ENCODE measurements around the gene ACOXL.

ACOXL gene

GRCh38 chr2:110983133-110983532, 250.8 kb downstream of the ACOXL start:
- DNase-seq = peak; percentile 3

GRCh38 chr2:110984694-110985490, 252.5 kb downstream of the ACOXL start:
- no peak for DNase-seq

- no peak for DNase-seq
Observed at GRCh38 chr2:110990440-110990839, 258.1 kb downstream of the ACOXL start.

GRCh38 chr2:110991911-110992310, 259.5 kb downstream of the ACOXL start:
- DNase-seq = no peak

- no peak for DNase-seq
Observed at GRCh38 chr2:110992886-110993285, 260.5 kb downstream of the ACOXL start.

- no peak for DNase-seq
Observed at GRCh38 chr2:110993557-110994231, 261.3 kb downstream of the ACOXL start.

GRCh38 chr2:110994250-110994961, 262.0 kb downstream of the ACOXL start:
- no peak for DNase-seq

- DNase-seq = no peak
Observed at GRCh38 chr2:110995911-110996310, 263.5 kb downstream of the ACOXL start.

GRCh38 chr2:110997331-110998045, 265.1 kb downstream of the ACOXL start:
- no peak for DNase-seq

GRCh38 chr2:110998311-110998710, 265.9 kb downstream of the ACOXL start:
- DNase-seq = no peak

- DNase-seq = no peak
Observed at GRCh38 chr2:110999626-111000025, 267.3 kb downstream of the ACOXL start.

- no peak for DNase-seq
Observed at GRCh38 chr2:111005307-111005706, 272.9 kb downstream of the ACOXL start.

GRCh38 chr2:111005821-111006220, 273.4 kb downstream of the ACOXL start:
- DNase-seq = no peak

- DNase-seq = no peak
Observed at GRCh38 chr2:111007757-111008688, 275.6 kb downstream of the ACOXL start.

GRCh38 chr2:111011218-111011617, 278.8 kb downstream of the ACOXL start:
- DNase-seq = no peak

- no peak for DNase-seq
Observed at GRCh38 chr2:111015283-111015995, 283.1 kb downstream of the ACOXL start.

GRCh38 chr2:111017034-111017622, 284.8 kb downstream of the ACOXL start:
- DNase-seq = no peak

GRCh38 chr2:111017909-111018308, 285.5 kb downstream of the ACOXL start:
- DNase-seq = no peak

GRCh38 chr2:111019381-111019780, 287.0 kb downstream of the ACOXL start:
- no peak for DNase-seq

GRCh38 chr2:111022633-111023032, 290.3 kb downstream of the ACOXL start:
- DNase-seq = no peak

- no peak for DNase-seq
Observed at GRCh38 chr2:111024496-111024895, 292.1 kb downstream of the ACOXL start.

All from HCEC 1CT (cell line).